Astrocyte of the hippocampus (primary cell): ENCODE measurements around the gene NCBP1.

Experiments
- DNase-seq: peaks from one replicate; pipeline ENCODE4 v3.0.0; 2011; ENCODE audit warnings: low read depth, low spot score

The NCBP1 gene

GRCh38 chr9:97625620-97626019 is 8.0 kb upstream of the NCBP1 start:
- no peak for DNase-seq

GRCh38 chr9:97627624-97628023 is 6.0 kb upstream of the NCBP1 start:
- no peak for DNase-seq

GRCh38 chr9:97628668-97629067 is 5.0 kb upstream of the NCBP1 start:
- peak; percentile 10 for DNase-seq

GRCh38 chr9:97629156-97629555 is 4.5 kb upstream of the NCBP1 start:
- no peak for DNase-seq

GRCh38 chr9:97630591-97630990 is 3.0 kb upstream of the NCBP1 start:
- DNase-seq, result no peak

GRCh38 chr9:97632248-97632984 is 1.2 kb upstream of the NCBP1 start:
- no peak for DNase-seq

- peak; percentile 25 for DNase-seq
Observed at GRCh38 chr9:97633859-97634490, 354 bp downstream of the NCBP1 start.

- DNase-seq, result no peak
Observed at GRCh38 chr9:97635026-97635425, 1.4 kb downstream of the NCBP1 start.

GRCh38 chr9:97636903-97637302 is 3.3 kb downstream of the NCBP1 start:
- DNase-seq, result no peak

GRCh38 chr9:97638666-97639065 is 5.0 kb downstream of the NCBP1 start:
- no peak for DNase-seq

GRCh38 chr9:97640325-97640724 is 6.7 kb downstream of the NCBP1 start:
- peak; percentile 44 for DNase-seq

GRCh38 chr9:97645720-97646119 is 12.1 kb downstream of the NCBP1 start:
- no peak for DNase-seq

GRCh38 chr9:97647996-97648395 is 14.4 kb downstream of the NCBP1 start:
- no peak for DNase-seq

- DNase-seq, result no peak
Observed at GRCh38 chr9:97651646-97652045, 18.0 kb downstream of the NCBP1 start.

GRCh38 chr9:97658707-97659106 is 25.1 kb downstream of the NCBP1 start:
- no peak for DNase-seq

- no peak for DNase-seq
Observed at GRCh38 chr9:97659771-97660170, 26.1 kb downstream of the NCBP1 start.

GRCh38 chr9:97660340-97660739 is 26.7 kb downstream of the NCBP1 start:
- no peak for DNase-seq

- DNase-seq, result no peak
Observed at GRCh38 chr9:97660847-97661246, 27.2 kb downstream of the NCBP1 start.

- no peak for DNase-seq
Observed at GRCh38 chr9:97665742-97666141, 32.1 kb downstream of the NCBP1 start.

GRCh38 chr9:97666907-97667686 is 33.5 kb downstream of the NCBP1 start:
- DNase-seq, result no peak

- no peak for DNase-seq
Observed at GRCh38 chr9:97668485-97668884, 34.9 kb downstream of the NCBP1 start.

GRCh38 chr9:97670586-97670985 is 37.0 kb downstream of the NCBP1 start:
- DNase-seq, result no peak

- DNase-seq, result no peak
Observed at GRCh38 chr9:97672403-97672802, 38.8 kb downstream of the NCBP1 start.
